ENCODE data around the gene TAMM41.
A peak's percentile ranks its signal among the peaks of the same experiment; 100 is the strongest.

The TAMM41 gene

GRCh38 chr3:11844891-11845290 lies 1.8 kb downstream of the TAMM41 start (continued):
- TF ChIP-seq ZNF398 (tag by site-specific recombination; IDR thresholded peaks at IDR 0.05) (no peak), ZNF596 (tag by site-specific recombination; IDR thresholded peaks at IDR 0.05) (no peak), ZNF202 (tag by site-specific recombination; IDR thresholded peaks at IDR 0.05; ENCODE audit: borderline replicate concordance) (no peak), ZBTB48 (tag by site-specific recombination; IDR thresholded peaks at IDR 0.05) (no peak), KLF10 (tag by site-specific recombination; IDR thresholded peaks at IDR 0.05) (no peak)
- TF ChIP-seq, protein P1, sequence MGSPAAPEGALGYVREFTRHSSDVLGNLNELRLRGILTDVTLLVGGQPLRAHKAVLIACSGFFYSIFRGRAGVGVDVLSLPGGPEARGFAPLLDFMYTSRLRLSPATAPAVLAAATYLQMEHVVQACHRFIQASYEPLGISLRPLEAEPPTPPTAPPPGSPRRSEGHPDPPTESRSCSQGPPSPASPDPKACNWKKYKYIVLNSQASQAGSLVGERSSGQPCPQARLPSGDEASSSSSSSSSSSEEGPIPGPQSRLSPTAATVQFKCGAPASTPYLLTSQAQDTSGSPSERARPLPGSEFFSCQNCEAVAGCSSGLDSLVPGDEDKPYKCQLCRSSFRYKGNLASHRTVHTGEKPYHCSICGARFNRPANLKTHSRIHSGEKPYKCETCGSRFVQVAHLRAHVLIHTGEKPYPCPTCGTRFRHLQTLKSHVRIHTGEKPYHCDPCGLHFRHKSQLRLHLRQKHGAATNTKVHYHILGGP (tag by site-specific recombination; IDR thresholded peaks at IDR 0.05) = no peak

DNA sequence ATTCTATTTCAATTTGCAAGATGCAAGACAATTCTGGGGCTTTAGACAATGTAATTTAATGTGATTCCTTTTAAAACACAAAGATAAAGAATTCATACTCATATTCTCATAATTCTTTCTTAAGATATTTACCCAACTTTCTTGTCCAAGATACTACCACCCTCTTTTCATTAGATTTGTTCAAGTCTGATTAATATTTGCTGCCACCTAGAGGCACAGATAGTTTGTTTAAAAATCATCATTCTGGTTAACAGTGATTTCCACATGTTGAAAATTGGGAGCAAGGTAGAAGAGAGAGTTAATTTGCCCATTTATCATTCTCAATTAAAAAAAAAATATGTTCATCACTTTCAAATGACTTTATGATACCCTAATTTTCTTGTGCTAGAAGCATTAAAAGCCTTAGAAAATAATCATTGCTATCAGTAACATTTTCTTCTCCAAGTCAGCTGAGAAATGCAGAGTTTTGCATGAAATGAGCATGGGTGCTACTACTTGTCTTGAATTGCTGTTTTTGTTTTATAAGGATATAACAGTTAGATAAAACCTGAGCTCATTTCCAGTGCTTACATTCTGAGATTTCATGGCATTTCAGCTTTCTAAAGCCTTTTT lies 11.6 kb downstream of the TAMM41 start:
- POLR2A ChIA-PET = no interaction called here
- CTCF ChIA-PET = interaction anchor here (0.6 to 1.9 kb wide), 6 partner anchors 9 to 462 kb away, joined by 3 to 12 read pairs (median 4); no protein-coding TSS in a partner anchor
- Histone ChIP-seq H3K36me3 (ENCODE audit: control insufficient read depth in 2 of 2, insufficient read depth in 1 of 2, low read length in 2 of 2) (peaks cover 29 to 74% of the 10 kb centered on the region in 2 experiments), H3K4me1 (ENCODE audit: control insufficient read depth, insufficient read depth, low read length) (no peaks in the 10 kb centered on the region), H3K4me3 (ENCODE audit: low read depth, low read length) (no peak overlapping the region), H3K9me3 (ENCODE audit: control insufficient read depth, insufficient read depth, low read depth, low read length) (no peaks in the 10 kb centered on the region), H3K27ac (ENCODE audit: extremely low read depth, low read depth, low read length) (no peak overlapping the region)
- TF ChIP-seq ZNF843 (tag by site-specific recombination; IDR thresholded peaks at IDR 0.05) (no peak), ZNF654 (tag by site-specific recombination; IDR thresholded peaks at IDR 0.05; ENCODE audit: low read depth) (peak; percentile 59), SCRT2 (tag by site-specific recombination; IDR thresholded peaks at IDR 0.05) (0 out of 2 replicates have a peak, but pooled peaks have one; percentile 16), ZNF26 (tag by site-specific recombination; IDR thresholded peaks at IDR 0.05) (no peak), OVOL3 (tag by site-specific recombination; IDR thresholded peaks at IDR 0.05) (no peak)

GRCh38 chr3:11832981-11833905 lies 13.4 kb downstream of the TAMM41 start:
- Histone ChIP-seq H3K4me3 (ENCODE audit: low read depth, low read length) (no peak overlapping the region), H3K27ac (ENCODE audit: extremely low read depth, low read depth, low read length) (no peak overlapping the region), H3K4me1 (ENCODE audit: control insufficient read depth, insufficient read depth, low read length) (no peaks in the 10 kb centered on the region), H3K36me3 (ENCODE audit: control insufficient read depth in 2 of 2, insufficient read depth in 1 of 2, low read length in 2 of 2) (peaks cover 30 to 73% of the 10 kb centered on the region in 2 experiments), H3K9me3 (ENCODE audit: control insufficient read depth, insufficient read depth, low read depth, low read length) (no peaks in the 10 kb centered on the region)
- TF ChIP-seq ZNF561 (tag by site-specific recombination; IDR thresholded peaks at IDR 0.05; ENCODE audit: borderline replicate concordance) (no peak), ZNF692 (tag by site-specific recombination; IDR thresholded peaks at IDR 0.05) (no peak), ZNF18 (tag by site-specific recombination; IDR thresholded peaks at IDR 0.05) (no peak), FEZF1 (tag by site-specific recombination; IDR thresholded peaks at IDR 0.05) (no peak), ZNF391 (tag by site-specific recombination; IDR thresholded peaks at IDR 0.05; ENCODE audit: borderline replicate concordance, low read depth) (no peak), ZNF140 (tag by site-specific recombination; IDR thresholded peaks at IDR 0.05) (no peak), ZNF654 (tag by site-specific recombination; IDR thresholded peaks at IDR 0.05; ENCODE audit: low read depth) (no peak), YY2 (tag by site-specific recombination; IDR thresholded peaks at IDR 0.05) (no peak), ZNF404 (tag by site-specific recombination; IDR thresholded peaks at IDR 0.05) (no peak), KLF10 (tag by site-specific recombination; IDR thresholded peaks at IDR 0.05) (no peak), YY1 (tag by site-specific recombination; IDR thresholded peaks at IDR 0.05) (no peak), ZNF777 (tag by site-specific recombination; IDR thresholded peaks at IDR 0.05; ENCODE audit: borderline replicate concordance) (no peak), KLF9 (tag by site-specific recombination; IDR thresholded peaks at IDR 0.05; ENCODE audit: low read depth) (no peak)
- ChIA-PET CTCF (interaction anchor here (0.6 to 1.8 kb wide), 6 partner anchors 11 to 1054 kb away, joined by 3 to 7 read pairs (median 4); no protein-coding TSS in a partner anchor), POLR2A (no interaction called here)

Measured in HEK293 (cell line).